Sigmoid colon (tissue), 7 donors: ENCODE measurements around the gene TANGO2. TPM values are rescaled to one million over a fixed set of nuclear protein-coding genes. Genes with fewer than 3 reads are reported as not detected.

Experiments used
- DNase-seq: peaks from one replicate; pipeline ENCODE4 v3.0.0-alpha.2; 2019
- H3K27ac ChIP-seq, 4 donors: fragments of 200-600 bp; sonication (generic); one replicate each; pipeline ENCODE4 v1.5.1; 2016 to 2019; ENCODE audit warnings: mild to moderate bottlenecking in 1 of 4
- H3K27me3 ChIP-seq, 3 donors: fragments of 200-600 bp; sonication (generic); one replicate each; pipeline ENCODE4 v1.5.1; 2019; ENCODE audit warnings: mild to moderate bottlenecking in 1 of 3
- H3K36me3 ChIP-seq, 4 donors: fragments of 200-600 bp; sonication (generic); one replicate each; pipeline ENCODE4 v1.5.1; 2016 to 2019
- H3K4me1 ChIP-seq, 4 donors: fragments of 200-600 bp; sonication (generic); one replicate each; pipeline ENCODE4 v1.5.1; 2017 to 2019
- H3K4me3 ChIP-seq, 4 donors: fragments of 200-600 bp; sonication (generic); one replicate each; pipeline ENCODE4 v1.5.1; 2017 to 2019; ENCODE audit warnings: mild to moderate bottlenecking in 2 of 4, moderate library complexity in 1 of 4
- H3K9me3 ChIP-seq, 4 donors: fragments of 200-600 bp in 3 of 4; sonication (generic) in 3 of 4; one replicate each; pipeline versions ENCODE4 v1.5.1 to v1.6.1; 2013 to 2019
- EP300 ChIP-seq, 4 donors: sonication (generic); formaldehyde crosslinking; IDR thresholded peaks; one replicate each; pipeline ENCODE4 v1.6.1; 2017; ENCODE audit warnings: antibody characterized with exemption in 4 of 4
- POLR2A ChIP-seq, 2 donors: fragments of 450-650 bp; IDR thresholded peaks; one replicate each; pipeline ENCODE4 v1.6.1; 2016; ENCODE audit warnings: antibody characterized with exemption in 2 of 2, mild to moderate bottlenecking in 2 of 2, moderate library complexity in 2 of 2
- POLR2AphosphoS5 ChIP-seq, 4 donors: sonication (generic); formaldehyde crosslinking; IDR thresholded peaks; one replicate each; pipeline ENCODE4 v1.6.1; 2017; ENCODE audit warnings: antibody characterized with exemption in 4 of 4
- WGBS, 2 donors: extraction: QIAGEN DNeasy Blood & Tissue Kit; methylation state at CpG; one replicate each; pipeline ENCODE4 v1.1.7; 2013; 5-methylcytosine and 5-hydroxymethylcytosine counted together
- intact Hi-C: fragments of 100-400 bp; cut with DNase I; formaldehyde crosslinking; loops from one replicate; pipeline ENCODE4 v1.15.1; 2023
- polyA plus RNA-seq, 3 donors: library from polyadenylated mRNA; stranded (reverse); fragments of 200-250 nt; gene quantifications; one replicate each; pipeline ENCODE4 v1.2.3, GENCODE V29; 2013
- total RNA-seq, 4 donors: library from RNA; depleted of rRNA; stranded (reverse); fragments of >200 nt; gene quantifications; one replicate each; pipeline ENCODE4 v1.1.0, GENCODE V29; 2016
- TF ChIP-seq, protein P1 (sequence below), 4 experiments: fragments of 450-650 bp in 3 of 4; fragments of 200-600 bp in 1 of 4; IDR thresholded peaks; one replicate each; pipeline ENCODE4 v1.5.1; 2016 to 2019; ENCODE audit warnings: antibody characterized with exemption in 4 of 4, mild to moderate bottlenecking in 3 of 4, moderate library complexity in 2 of 4
- donor health status: healthy with polysubstance abuse.
- donor health status: Bipolar disorder and iron deficiency.
- donor health status: healthy.

Gene TANGO2
- total and polyA plus RNA-seq, 7 donors, result 24.2 to 46.2 (median 31.6) TPM

DNA sequence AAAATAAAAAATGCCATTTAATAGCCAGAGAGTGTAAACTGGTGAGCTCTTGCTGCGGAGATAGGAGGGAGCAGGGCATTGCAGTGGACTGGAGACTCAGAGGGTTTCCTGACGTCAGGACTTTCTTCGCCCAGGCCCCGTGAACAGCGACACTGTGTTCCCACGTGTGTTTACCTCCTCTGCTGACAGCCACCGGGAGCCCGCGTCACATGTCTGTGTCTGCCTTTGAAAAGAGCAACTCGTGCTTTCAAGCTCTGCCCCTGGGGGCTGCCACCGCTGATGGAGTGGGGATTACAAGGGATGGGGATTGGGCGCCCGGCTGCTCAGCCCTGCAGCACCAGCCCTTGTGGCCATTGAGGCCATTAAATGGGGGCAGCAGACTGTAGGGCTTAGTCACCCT, 3.3 kb downstream of the TANGO2 start:
- 80 to 85% methylated on average over 13 of the region's 13 CpGs for WGBS, 2 donors
- H3K27me3 ChIP-seq, result no peaks in the 10 kb centered on the region
- no peak overlapping the region for H3K27ac ChIP-seq
- no peaks in the 10 kb centered on the region for H3K9me3 ChIP-seq
- no peaks in the 10 kb centered on the region for H3K36me3 ChIP-seq
- H3K4me3 ChIP-seq, result no peak overlapping the region
- H3K4me1 ChIP-seq, result peaks cover 0 to 29% (median 20%) of the 10 kb centered on the region in 4 donors
- peak; percentile 54 for DNase-seq
- intact Hi-C loops, result loop anchor here (5.0 kb wide), 2 partner anchors 93 to 108 kb away; partner anchors contain the start of genes RANBP1, TRMT2A and ZDHHC8
- TF ChIP-seq POLR2AphosphoS5 (IDR thresholded peaks at IDR 0.05) (no peak), POLR2A (IDR thresholded peaks at IDR 0.05) (no peak), EP300 (IDR thresholded peaks at IDR 0.05) (no peak)
- TF ChIP-seq, protein P1, sequence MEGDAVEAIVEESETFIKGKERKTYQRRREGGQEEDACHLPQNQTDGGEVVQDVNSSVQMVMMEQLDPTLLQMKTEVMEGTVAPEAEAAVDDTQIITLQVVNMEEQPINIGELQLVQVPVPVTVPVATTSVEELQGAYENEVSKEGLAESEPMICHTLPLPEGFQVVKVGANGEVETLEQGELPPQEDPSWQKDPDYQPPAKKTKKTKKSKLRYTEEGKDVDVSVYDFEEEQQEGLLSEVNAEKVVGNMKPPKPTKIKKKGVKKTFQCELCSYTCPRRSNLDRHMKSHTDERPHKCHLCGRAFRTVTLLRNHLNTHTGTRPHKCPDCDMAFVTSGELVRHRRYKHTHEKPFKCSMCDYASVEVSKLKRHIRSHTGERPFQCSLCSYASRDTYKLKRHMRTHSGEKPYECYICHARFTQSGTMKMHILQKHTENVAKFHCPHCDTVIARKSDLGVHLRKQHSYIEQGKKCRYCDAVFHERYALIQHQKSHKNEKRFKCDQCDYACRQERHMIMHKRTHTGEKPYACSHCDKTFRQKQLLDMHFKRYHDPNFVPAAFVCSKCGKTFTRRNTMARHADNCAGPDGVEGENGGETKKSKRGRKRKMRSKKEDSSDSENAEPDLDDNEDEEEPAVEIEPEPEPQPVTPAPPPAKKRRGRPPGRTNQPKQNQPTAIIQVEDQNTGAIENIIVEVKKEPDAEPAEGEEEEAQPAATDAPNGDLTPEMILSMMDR (IDR thresholded peaks at IDR 0.05), result no peak

DNA sequence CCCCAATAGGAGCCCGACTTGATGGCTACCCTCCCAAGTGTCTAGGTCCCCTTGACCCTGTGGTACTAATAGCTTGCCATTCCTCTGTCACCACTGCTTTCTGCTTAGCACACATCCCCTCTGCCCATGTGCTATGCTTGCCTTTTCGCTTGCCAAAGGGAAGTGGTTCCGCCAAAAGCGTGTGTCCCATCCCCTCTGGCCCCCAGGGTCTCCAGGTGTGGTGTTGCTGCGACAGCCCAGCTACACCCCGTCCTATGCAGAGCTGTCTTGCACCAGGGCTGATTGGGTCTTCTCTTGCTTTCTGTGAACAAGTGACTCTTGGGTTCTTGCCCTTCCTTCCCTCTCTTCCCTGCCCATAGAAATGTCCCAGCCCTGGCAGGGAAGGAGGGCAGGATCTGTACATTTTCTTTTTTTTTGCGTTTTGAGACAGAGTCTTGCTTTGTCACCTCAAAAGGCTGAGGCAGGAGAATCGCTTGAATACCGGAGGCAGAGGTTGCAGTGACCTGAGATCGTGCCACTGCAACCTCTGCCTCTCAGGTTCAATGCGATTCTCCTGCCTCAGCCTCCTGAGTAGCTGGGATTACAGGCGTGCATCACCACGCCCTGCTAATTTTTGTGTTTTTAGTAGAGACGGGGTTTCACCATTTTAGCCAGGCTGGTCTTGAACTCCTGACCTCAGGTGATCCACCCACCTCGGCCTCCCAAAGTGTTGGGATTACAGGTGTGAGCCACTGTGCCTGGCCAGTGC, 3.9 kb downstream of the TANGO2 start:
- H3K27me3 ChIP-seq, result no peaks in the 10 kb centered on the region
- no peak for DNase-seq

DNA sequence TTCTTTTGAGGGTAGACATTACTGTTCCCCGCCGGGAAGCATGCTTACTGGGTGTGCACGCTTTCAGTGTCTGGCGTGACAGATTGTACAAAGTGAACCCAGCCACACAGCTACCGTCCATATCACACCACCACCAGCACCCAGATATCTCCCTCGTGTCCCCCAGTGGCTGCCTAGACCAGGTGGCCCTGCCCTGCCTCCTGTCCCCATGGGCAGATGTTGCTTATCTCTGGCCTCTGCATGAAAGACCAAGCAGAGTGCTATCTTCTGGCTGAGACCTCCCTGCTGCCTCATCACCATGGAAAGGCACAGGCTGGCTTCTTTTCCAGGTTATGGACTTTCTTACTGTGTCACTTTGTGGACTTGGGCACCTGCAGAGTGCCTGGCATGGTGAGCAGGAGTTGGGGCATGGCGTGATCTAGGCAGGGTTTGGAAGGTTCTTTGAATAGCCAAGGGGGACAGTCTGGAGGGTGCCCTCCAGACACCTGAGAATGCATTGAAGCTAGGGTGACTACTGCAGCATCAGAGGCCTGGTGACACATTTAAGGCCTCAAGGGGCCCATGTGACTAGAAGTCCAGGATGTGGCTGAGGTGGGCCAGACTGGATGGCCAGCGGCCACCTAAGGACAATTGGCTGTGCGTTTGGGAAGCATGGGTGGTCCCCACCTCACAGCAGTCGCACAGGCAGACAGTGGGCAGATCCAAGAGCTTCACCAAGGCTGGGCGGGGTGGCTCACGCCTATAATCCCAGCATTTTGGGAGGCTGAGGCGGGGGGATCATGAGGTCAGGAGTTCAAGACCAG, 4.7 kb downstream of the TANGO2 start:
- WGBS, 2 donors, result 96% methylated on average over 13 of the region's 13 CpGs
- no peaks in the 10 kb centered on the region for H3K9me3 ChIP-seq
- H3K27ac ChIP-seq, result no peak overlapping the region
- H3K27me3 ChIP-seq, result no peaks in the 10 kb centered on the region
- intact Hi-C loops, result no loop called here
- H3K4me1 ChIP-seq, result peaks cover 0 to 23% (median 15%) of the 10 kb centered on the region in 4 donors
- no peaks in the 10 kb centered on the region for H3K36me3 ChIP-seq
- no peak for DNase-seq
- TF ChIP-seq POLR2A (IDR thresholded peaks at IDR 0.05) (no peak), EP300 (IDR thresholded peaks at IDR 0.05) (no peak), POLR2AphosphoS5 (IDR thresholded peaks at IDR 0.05) (no peak)
- TF ChIP-seq, protein P1 (IDR thresholded peaks at IDR 0.05), result no peak
- H3K4me3 ChIP-seq, result no peak overlapping the region

More for the DNA sequence above, 3.9 kb downstream of the TANGO2 start:
- intact Hi-C loops, result loop anchor here (5.0 kb wide), 2 partner anchors 92 to 107 kb away; partner anchors contain the start of genes RANBP1, TRMT2A and ZDHHC8
- peaks cover 0 to 29% (median 20%) of the 10 kb centered on the region in 4 donors for H3K4me1 ChIP-seq
- H3K36me3 ChIP-seq, result no peaks in the 10 kb centered on the region
- no peak overlapping the region for H3K27ac ChIP-seq
- WGBS, 2 donors, result 92 to 93% methylated on average over 15 of the region's 15 CpGs
- TF ChIP-seq POLR2A (IDR thresholded peaks at IDR 0.05) (no peak), POLR2AphosphoS5 (IDR thresholded peaks at IDR 0.05) (no peak), EP300 (IDR thresholded peaks at IDR 0.05) (no peak)
- TF ChIP-seq, protein P1 (IDR thresholded peaks at IDR 0.05), result no peak
- no peaks in the 10 kb centered on the region for H3K9me3 ChIP-seq
- no peak overlapping the region for H3K4me3 ChIP-seq

DNA sequence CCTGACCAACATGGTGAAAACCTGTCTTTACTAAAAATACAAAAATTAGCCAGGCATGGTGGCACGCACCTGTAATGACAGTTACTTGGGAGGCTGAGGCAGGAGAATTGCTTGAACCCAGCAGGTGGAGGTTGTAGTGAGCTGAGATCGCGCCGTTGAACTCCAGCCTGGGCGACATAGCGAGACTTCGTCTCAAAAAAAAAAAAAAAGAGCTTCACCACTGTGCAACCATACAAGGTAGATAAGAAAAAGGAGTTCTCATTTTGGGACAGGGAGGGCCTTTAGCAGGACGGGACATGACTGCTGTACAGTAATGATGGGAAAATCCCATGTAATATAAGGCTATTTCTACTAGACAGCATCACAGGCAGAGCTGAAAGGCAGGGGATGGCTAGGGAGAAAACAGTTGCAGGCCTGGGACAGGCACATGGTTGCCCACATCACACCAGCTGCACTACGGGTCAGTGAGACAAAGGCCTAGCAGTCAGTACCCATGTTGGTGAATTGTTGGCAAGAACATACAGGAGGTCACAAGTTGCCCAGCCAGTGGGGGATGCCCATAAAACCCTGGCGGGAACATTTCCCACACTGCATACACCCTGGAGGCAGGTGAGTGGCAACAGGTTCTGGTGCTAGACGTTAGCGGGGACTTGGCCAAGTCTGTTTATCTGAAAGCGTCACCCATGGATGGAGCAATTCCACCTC, 5.4 kb downstream of the TANGO2 start:
- Histone ChIP-seq H3K27me3 (no peaks in the 10 kb centered on the region), H3K9me3 (no peaks in the 10 kb centered on the region), H3K36me3 (peaks cover 0 to 2% (median 0%) of the 10 kb centered on the region in 4 donors), H3K4me1 (peaks cover 0 to 20% (median 15%) of the 10 kb centered on the region in 4 donors), H3K27ac (no peak overlapping the region), H3K4me3 (no peak overlapping the region)
- WGBS, 2 donors, result 95 to 97% methylated on average over 13 of the region's 13 CpGs
- TF ChIP-seq, protein P1 (IDR thresholded peaks at IDR 0.05), result no peak
- TF ChIP-seq EP300 (IDR thresholded peaks at IDR 0.05) (no peak), POLR2AphosphoS5 (IDR thresholded peaks at IDR 0.05) (no peak), POLR2A (IDR thresholded peaks at IDR 0.05) (no peak)
- intact Hi-C loops, result no loop called here
- no peak for DNase-seq
